Activated T-cell treated with anti-CD3 and anti-CD28 coated beads, Interleukin-2, amount 50 U/mL, for 48 hours (primary cell): ENCODE data around the gene OR4P4.

Source experiments
- DNase-seq, 2 experiments: peaks; one replicate each; pipeline ENCODE4 v3.0.0-alpha.2; 2020

OR4P4 gene

DNA sequence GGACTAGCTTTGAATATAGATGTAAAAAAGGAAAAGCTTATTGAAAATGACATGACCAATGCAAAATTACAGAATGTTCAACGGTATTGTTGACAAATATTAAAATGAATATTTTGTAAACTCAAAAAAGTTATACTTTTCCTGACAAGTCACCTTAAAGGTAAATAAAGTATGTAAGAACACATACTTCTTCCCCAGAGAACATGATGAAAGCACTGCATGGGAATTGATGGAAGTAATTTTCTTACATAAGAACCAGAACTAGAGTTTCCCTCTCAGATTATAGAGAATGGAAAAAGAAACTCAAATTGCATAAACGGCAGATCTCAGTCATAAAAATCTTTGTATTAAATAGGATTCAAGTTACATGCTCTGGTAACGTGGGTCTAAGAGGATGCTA, at the start of gene OR4P4:
TSS of gene OR4P4 (plus strand) at position 301 of the 400 bp plus-strand sequence.
- DNase-seq = no peak

DNA sequence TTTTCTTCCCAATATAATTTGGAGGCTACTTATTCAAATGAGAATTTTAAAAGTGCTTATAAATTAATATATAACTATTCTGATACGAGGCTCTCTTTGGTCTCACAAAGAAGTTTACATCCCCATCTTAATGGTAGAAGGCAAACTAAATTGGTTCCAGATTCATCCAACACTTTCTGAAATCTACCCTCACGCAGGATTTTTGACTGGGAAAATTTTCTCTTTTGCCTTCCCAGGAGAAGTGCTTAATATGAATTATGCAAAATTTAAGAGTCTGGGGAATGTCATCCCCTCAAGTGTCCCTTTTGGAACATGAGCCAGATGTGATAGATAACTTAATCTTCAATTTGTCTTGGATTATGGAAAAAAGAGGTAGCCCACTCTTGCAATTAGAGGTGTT, 27.4 kb upstream of the OR4P4 start, which contains the start of gene OR4C11:
TSS of gene OR4C11 (minus strand) at position 101 of the 400 bp plus-strand sequence. CDS start 3,272 bp downstream, outside the sequence.
- DNase-seq = no peak

DNA sequence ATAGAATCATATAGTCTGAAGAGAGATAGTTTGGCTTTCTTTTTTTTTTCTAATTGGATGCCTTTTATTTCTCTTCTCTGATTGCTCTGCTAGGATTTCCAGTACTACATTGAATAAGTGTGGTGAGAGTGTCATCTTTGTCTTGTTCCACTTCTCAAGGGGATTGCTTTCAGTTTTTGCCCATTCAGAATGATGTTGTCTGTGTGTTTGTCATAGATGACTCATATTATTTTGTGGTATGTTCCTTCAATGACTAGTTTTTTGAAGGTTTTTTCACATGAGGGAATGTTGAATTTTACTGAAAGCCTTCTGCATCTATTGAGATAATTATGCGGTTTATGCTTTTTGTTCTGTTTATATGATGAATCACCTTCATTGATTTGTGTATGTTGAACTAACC, 10.4 kb upstream of the OR4P4 start:
- no peak for DNase-seq

DNA sequence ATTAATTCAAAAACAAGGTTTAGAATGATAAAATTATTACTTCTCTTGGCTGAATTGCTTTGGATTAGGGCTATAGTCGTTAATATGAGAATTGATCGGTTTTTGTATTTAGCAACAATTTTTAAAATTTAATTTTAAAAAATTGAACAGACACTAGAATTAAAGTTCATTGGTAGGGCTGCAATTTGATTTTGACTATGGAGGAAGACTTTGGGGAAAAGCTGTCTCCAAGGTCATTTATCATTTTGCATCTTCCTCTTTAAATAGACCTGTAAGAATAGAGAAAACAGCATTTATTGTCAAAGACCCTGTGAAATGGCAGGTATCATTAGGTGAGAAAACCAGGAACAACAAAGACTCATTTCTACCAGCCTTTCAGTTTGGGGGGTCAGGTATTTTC, 13.1 kb downstream of the OR4P4 start, which contains the start of gene OR4S2:
TSS of gene OR4S2 (plus strand) at position 301 of the 400 bp plus-strand sequence. CDS start 2,577 bp downstream, outside the sequence.
- DNase-seq = no peak

DNA sequence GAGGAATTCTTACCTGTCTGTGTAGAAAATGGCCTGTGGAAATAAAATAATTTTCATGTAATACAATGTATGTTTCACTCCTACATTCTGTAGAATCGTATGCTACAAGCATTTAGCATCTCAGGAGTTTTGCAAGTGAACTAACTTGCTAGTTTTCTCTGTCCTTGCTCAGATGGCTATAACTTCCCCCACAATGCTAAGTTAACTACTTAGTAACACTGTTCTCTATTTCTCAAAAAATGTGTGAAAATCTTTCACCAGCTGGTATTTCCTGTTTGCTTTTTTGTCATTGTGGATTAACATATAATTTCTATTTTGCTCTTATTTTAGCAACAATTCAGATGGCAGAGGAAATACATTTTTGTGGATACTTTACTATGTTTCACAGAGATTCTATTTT, 17.6 kb downstream of the OR4P4 start:
- DNase-seq = no peak

DNA sequence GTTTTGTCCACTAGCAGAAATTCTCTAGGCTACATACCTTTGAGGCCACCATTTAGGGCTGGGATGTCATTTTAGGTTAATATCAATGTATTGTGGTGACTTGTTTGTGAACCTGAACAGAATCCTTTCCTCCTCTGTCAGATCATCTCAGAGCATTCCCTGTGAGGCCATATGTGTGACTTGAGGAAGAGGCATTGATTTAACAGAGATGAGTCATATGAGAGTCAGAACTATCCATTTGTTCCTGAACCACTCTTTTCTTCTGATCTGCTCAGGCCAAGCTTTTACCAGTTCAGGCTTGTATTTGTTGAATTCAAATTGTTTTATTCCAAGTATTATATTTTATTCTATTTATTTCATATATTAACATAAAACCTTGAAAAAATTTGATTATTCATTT, 20.2 kb downstream of the OR4P4 start:
- DNase-seq = no peak

DNA sequence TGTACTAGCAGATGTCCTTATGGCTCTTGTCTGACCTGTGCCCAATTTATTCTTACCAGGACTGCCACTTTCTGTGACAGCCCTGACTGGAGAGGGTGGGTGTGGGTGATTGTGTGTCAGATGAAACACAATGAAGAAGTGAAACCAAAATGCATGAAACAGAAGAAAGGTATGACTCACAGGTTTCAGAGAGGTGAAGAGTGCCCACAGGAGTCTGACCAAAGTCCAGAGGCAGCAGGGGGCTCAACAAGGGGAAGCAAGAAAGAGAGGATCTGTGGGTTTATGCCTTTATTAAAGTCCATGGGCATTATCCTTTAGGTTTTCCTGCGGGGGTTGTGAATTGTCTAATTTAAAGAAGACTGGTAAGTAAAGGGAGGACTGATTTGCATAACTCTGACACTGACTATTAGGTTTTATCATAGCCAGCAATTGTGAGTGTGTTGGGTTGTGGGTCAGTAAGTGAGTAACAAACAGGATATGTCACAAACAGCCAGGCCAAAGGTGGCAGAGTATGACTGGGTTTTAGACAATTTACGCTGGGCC, 23.2 kb downstream of the OR4P4 start:
- DNase-seq = no peak

DNA sequence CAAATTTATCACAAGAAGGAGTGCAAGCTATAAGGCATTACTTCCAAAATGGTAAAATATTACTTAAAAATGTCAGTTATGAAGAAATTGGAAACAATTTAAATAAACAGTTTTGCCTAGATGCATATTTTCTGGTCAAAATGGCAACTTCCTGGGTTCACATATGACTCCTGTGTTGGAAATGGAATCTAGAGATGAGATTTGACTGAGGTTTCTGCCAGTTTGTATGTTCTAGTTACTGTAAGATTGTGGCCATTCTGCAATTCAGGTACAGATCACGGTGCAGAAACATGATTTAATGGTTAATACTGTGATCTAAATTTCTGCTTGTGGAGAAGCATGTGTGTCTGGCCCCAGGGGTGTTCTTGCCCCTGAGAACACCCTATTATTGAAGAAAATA, 23.7 kb downstream of the OR4P4 start:
- no peak for DNase-seq

DNA sequence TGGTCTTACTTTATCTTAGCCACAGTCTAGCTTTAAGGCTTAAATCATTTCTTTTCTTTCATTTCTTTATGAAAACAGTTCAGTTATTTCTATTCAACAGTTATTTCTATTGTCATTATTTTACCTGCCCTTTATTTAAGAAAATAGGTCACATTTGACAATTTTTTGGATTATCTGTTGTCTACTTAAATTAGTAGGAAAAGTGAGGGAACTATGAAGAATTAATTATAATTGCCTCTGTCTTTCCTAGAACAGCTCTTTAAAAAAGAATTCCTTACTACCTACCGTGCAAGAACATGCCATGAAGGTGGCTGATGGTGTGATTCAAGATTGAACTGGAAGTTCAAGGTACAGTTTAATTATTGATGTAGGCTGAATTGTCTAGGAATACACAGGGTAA, 27.0 kb downstream of the OR4P4 start, which contains the start of gene OR4C6:
TSS of gene OR4C6 (plus strand) at position 301 of the 400 bp plus-strand sequence. CDS start 2,966 bp downstream, outside the sequence.
- DNase-seq = no peak

DNA sequence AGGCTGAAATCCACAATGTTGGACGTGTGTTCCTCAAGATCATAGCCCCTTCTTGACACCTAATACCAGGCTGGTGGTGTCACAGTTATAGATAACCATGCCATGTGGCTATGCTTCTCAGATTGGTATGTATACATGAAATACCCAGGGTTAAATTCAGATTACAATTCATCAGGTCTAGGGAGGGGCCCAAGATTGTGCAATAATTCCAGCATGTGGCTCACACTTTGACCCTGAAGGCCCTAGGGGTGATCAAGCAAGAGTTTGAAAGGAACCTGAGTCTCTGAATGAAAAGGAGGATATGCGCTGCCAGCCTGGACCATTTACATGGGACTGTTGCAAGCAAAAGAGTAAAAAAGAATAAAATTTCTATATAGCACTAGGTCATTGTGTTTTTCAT, 34.5 kb downstream of the OR4P4 start:
- no peak for DNase-seq

DNA sequence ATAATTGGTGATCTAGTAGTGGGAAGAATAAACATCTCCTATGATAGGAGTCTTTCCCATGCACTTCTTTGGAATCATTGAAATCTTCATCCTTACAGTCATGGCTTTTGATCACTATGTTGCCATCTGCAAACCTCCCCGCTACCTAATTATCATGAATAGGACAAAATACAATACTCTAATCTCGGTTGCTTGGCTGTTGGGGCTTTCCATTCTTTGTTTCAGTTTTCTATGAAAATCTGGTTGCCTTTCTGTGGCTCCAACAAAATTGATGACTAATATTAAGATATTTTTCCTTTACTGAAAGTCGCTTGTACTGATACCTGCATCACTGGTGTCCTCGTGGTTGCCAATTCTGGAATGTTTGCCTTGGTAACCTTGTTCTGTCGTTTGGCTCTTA, 38.9 kb downstream of the OR4P4 start:
- DNase-seq = no peak
